ENCODE data around the gene SLAMF1. TPM values are rescaled to one million over a fixed set of nuclear protein-coding genes. Genes with fewer than 3 reads are reported as not detected.
"Not testable (repeated sequence)": the region's sequence is repeated elsewhere in the genome, so short reads cannot be mapped to it uniquely, and the experiment has no call there.

SLAMF1 gene
- total RNA-seq, 4 donors from 2014 or later: 0.09 to 0.26 TPM; not detected in 2

DNA sequence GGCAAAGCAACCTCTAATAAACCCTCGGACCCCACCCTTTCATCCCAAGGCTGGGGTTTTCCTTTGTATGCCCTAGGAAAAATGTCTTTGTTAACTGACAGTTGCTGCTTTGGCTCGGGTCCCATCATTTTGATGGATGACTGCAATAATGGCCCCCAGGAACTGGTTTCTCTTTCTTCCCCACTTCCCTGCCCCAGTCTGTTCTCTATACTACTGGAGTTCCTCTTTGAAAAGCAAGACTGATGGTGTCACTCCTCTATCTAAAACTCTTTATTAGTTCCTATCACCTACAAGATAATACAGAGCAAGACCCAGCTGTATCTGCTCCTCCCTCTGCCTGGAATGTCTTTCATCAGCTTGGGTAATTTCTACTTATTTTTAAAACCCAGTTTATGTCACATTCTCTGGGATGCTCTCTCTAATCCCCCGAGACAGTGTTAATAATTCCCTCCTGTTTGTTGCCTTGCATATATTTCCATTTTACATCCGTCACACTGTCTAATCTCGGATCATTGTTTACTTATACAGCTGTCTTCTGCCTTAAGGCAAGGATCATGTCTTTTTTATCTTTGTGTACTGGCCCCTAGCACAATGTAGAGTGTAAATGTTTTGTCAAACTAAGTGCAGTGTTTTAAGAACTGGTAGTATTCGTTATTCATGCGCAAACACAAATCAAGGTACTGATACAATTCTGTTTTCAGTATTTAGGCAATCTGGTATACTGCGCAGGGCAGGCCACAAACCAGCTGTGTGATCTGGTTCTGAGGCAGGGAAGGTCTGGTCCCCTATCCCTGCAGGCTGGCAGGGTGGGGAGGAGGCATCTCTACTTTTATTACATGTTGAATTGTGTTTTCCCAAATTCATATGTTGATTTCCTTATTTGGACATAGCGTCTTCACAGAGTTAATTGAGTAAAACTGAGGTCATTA is 16.1 kb downstream of the SLAMF1 start:
- H3K4me3 ChIP-seq: no peak overlapping the region
- no peaks in the 10 kb centered on the region for H3K4me1 ChIP-seq
- no peaks in the 10 kb centered on the region for H3K36me3 ChIP-seq
- H3K9me3 ChIP-seq: no peaks in the 10 kb centered on the region
- no peak for TF ChIP-seq POLR2A (IDR thresholded peaks at IDR 0.05)
- TF ChIP-seq, protein P1, sequence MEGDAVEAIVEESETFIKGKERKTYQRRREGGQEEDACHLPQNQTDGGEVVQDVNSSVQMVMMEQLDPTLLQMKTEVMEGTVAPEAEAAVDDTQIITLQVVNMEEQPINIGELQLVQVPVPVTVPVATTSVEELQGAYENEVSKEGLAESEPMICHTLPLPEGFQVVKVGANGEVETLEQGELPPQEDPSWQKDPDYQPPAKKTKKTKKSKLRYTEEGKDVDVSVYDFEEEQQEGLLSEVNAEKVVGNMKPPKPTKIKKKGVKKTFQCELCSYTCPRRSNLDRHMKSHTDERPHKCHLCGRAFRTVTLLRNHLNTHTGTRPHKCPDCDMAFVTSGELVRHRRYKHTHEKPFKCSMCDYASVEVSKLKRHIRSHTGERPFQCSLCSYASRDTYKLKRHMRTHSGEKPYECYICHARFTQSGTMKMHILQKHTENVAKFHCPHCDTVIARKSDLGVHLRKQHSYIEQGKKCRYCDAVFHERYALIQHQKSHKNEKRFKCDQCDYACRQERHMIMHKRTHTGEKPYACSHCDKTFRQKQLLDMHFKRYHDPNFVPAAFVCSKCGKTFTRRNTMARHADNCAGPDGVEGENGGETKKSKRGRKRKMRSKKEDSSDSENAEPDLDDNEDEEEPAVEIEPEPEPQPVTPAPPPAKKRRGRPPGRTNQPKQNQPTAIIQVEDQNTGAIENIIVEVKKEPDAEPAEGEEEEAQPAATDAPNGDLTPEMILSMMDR (IDR thresholded peaks at IDR 0.05): no peak
- H3K27ac ChIP-seq: no peak overlapping the region
- no peak for DNase-seq
- intact Hi-C loops (cut with DNase I; ENCODE audit: low total_unique reads): no loop called here
- no peaks in the 10 kb centered on the region for H3K27me3 ChIP-seq

DNA sequence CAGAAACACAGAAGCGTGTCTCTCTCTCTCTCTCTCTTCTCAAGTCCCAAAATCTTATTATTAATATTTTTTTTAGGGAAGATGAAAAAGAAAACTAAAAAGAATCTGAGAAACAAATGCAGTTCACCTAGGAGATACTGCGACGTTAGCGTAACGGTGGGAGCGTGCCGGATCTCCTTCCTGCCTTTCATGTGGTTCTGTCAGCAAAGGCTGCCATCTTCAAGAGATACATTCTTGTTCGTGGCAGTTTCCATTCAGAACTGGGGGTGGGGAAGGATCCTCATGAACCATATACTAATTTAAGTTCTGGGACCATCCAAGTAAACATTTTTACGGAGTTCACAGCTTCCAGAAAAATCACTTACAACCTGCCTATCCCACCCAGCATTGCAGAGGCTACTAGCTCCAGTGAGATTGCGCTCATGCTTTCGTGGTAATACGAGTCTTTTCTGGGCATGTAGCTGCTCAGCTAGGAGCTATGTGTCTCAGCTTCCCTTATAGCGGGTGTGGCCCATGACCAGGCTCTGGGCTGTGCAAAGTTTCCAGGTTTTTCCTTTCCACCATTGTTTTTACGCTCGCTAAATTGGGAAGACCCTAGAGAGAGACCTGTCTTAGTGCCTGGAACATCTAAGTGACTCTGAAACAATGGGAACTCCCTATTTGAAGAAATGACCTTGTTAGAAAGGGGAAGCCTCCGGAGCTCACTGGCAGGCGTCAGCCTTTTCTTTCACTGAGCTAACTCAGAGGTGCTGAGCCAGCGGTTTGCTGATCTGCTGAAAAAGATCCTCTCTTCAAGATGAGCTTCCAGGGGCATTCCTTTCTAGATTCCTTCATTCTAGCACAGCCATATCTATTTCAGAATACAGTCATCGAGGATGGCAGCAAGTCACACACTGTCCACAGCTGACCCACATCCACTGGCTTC is 17.3 kb downstream of the SLAMF1 start:
- Histone ChIP-seq H3K36me3 (no peaks in the 10 kb centered on the region), H3K4me3 (no peak overlapping the region), H3K27ac (no peak overlapping the region), H3K4me1 (no peaks in the 10 kb centered on the region), H3K9me3 (no peaks in the 10 kb centered on the region), H3K27me3 (no peaks in the 10 kb centered on the region)
- no peak for TF ChIP-seq POLR2A (IDR thresholded peaks at IDR 0.05)
- TF ChIP-seq, protein P1 (IDR thresholded peaks at IDR 0.05): no peak
- DNase-seq: no peak
- intact Hi-C loops (cut with DNase I; ENCODE audit: low total_unique reads): no loop called here

DNA sequence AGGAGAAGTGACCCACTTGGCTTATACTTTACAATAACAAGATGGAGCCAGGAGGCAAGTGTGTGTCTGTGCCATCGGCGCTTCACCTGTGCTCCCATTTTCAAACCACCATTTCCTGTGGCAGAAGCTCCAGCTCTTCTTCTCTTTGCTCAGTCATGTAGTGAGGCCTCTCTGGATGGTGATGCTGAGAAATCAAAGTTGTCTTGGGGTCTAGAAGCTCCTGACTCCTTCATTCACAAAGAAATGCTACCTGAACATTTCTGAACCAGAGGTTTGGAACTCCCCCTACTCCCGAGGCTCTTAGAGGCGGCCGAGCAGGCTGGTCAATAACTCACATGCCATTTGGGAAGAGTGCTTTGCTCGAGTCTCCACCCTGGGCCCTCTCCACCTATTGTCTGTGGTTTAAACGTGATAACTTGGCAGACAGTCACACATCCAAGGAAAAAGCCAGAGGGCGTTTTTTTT is 18.0 kb downstream of the SLAMF1 start:
- H3K9me3 ChIP-seq: no peaks in the 10 kb centered on the region
- no peaks in the 10 kb centered on the region for H3K4me1 ChIP-seq
- H3K27ac ChIP-seq: no peak overlapping the region
- H3K4me3 ChIP-seq: no peak overlapping the region
- no peaks in the 10 kb centered on the region for H3K36me3 ChIP-seq
- intact Hi-C loops (cut with DNase I; ENCODE audit: low total_unique reads): no loop called here
- TF ChIP-seq, protein P1 (IDR thresholded peaks at IDR 0.05): no peak
- TF ChIP-seq POLR2A (IDR thresholded peaks at IDR 0.05): no peak
- no peaks in the 10 kb centered on the region for H3K27me3 ChIP-seq
- no peak for DNase-seq

DNA sequence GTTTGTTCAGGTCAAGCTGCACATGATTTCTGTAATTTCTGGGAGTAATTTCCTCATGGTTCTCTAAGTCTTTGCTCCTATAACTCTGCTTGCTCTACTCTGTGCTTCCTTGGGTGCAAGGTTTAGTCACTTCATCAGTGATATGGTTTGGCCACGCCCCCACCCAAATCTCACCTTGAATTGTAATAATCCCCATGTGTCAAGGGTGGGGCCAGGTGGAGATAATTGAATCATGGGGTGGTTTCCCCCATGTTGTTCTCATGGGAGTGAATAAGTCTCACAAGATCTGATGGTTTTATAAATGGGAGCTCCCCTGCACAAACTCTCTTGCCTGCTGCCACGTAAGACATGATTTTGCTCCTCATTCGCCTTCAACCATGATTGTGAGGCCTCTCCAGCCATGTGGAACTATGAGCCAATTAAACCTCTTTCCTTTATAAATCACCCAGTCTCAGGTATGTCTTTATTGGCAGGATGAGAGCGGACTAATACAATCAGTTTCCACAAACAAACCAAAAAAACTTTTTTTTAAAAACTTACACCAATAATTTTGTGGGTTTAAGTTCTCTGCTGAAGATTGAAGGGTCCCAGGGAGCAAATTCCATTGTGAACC is 19.1 kb downstream of the SLAMF1 start:
- H3K27me3 ChIP-seq; H3K36me3 ChIP-seq; H3K9me3 ChIP-seq; H3K4me3 ChIP-seq; H3K4me1 ChIP-seq; H3K27ac ChIP-seq; intact Hi-C loops (cut with DNase I; ENCODE audit: low total_unique reads); DNase-seq: not testable (repeated sequence)

DNA sequence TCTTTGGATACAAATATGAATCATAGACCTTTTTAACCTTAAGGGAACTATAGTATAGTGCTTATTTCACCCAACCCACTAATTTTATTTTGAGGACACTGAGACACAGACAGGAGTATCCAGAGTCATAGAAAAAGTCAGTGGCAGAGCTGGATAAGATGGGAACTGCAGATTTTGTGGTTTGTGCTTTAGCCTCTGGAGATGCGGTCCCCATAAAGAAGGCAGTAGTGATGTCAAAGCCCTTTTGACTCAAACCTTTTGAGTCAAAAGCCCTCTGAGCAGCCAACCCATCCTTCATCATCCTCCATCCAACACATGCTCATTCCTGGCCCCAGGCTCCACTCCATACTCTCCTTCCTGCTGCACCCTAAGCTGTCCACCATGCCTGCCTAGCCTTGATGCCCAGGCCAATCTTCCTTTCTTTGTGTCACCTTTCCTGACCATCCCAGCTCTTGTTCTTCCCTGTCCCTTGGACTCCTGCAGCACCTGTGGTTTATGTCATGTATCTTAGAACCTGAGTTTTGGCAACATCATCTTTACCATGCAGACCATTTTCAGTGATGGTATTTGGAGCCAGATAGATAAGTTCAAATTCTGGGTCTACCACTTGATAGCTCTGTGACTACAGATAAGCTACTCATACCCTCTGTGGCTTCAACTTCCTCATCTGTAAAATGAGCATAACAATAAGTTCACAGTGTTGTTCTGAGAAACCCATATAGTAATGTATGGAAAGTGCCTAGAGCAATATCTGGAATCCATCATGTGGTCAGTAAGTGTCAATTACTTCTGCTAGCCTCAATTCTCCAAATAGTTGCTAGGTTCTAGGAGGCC is 20.1 kb downstream of the SLAMF1 start:
- no peaks in the 10 kb centered on the region for H3K36me3 ChIP-seq
- H3K27me3 ChIP-seq: no peaks in the 10 kb centered on the region
- no peaks in the 10 kb centered on the region for H3K4me1 ChIP-seq
- no peak for DNase-seq
- no peak overlapping the region for H3K4me3 ChIP-seq
- H3K9me3 ChIP-seq: no peaks in the 10 kb centered on the region
- H3K27ac ChIP-seq: no peak overlapping the region
- TF ChIP-seq, protein P1 (IDR thresholded peaks at IDR 0.05): no peak
- TF ChIP-seq POLR2A (IDR thresholded peaks at IDR 0.05): no peak
- intact Hi-C loops (cut with DNase I; ENCODE audit: low total_unique reads): no loop called here

Measured in uterus (tissue), 4 donors.